ENCODE measurements around the gene PIGN. TPM values are rescaled to one million over a fixed set of nuclear protein-coding genes. Genes with fewer than 3 reads are reported as not detected.

PIGN gene
- polyA plus RNA-seq, 3 donors, result 4.1 to 14.7 (median 14.6) TPM

GRCh38 chr18:61992923-61993322 lies 193.9 kb downstream of the PIGN start:
- peaks cover 59% of the 10 kb centered on the region for H3K4me1 Mint-ChIP-seq
- H3K9me3 Mint-ChIP-seq, result peaks cover 0 to 2% (median 0%) of the 10 kb centered on the region in 7 donors
- WGBS (ENCODE audit: insufficient coverage), result 0% methylated on average over 1 of the region's 2 CpGs
- Histone ChIP-seq H3K4me2 (replicated peaks; ENCODE audit: extremely low read depth, low read length, poor library complexity, severe bottlenecking) (peak overlapping the region; percentile 66), H3K36me3 (replicated peaks in 1 of 2; ENCODE audit: control insufficient read depth in 1 of 2, insufficient read depth in 2 of 2, low read length in 2 of 2) (no peaks in the 10 kb centered on the region), H3K27me3 (ENCODE audit: control insufficient read depth in 2 of 2, insufficient read depth in 2 of 2, low read length in 2 of 2) (no peaks in the 10 kb centered on the region), H3K4me3 (replicated peaks in 1 of 3; ENCODE audit: low read depth in 2 of 3, low read length in 3 of 3) (peak overlapping the region in 1 of 3 experiments; percentile 53), H3K9me3 (replicated peaks in 1 of 2; ENCODE audit: control insufficient read depth in 1 of 2, insufficient read depth in 1 of 2, low read length in 2 of 2) (no peaks in the 10 kb centered on the region), H3K79me2 (ENCODE audit: insufficient read depth, low read length) (no peaks in the 10 kb centered on the region), H3K27ac (ENCODE audit: low read depth in 1 of 2, low read length in 2 of 2) (peak overlapping the region in 1 of 2 donors; percentile 75), H2AFZ (ENCODE audit: insufficient read depth, low read depth, low read length, poor library complexity, severe bottlenecking) (no peak overlapping the region), H3K4me1 (ENCODE audit: control insufficient read depth in 1 of 2, insufficient read depth in 2 of 2, low read length in 2 of 2) (peaks cover 51 to 74% of the 10 kb centered on the region in 2 donors), H3K9ac (ENCODE audit: insufficient read depth, low read length, poor library complexity, severe bottlenecking) (no peak overlapping the region), H4K20me1 (ENCODE audit: insufficient read depth, low read length) (no peaks in the 10 kb centered on the region)
- TF ChIP-seq, protein P1, sequence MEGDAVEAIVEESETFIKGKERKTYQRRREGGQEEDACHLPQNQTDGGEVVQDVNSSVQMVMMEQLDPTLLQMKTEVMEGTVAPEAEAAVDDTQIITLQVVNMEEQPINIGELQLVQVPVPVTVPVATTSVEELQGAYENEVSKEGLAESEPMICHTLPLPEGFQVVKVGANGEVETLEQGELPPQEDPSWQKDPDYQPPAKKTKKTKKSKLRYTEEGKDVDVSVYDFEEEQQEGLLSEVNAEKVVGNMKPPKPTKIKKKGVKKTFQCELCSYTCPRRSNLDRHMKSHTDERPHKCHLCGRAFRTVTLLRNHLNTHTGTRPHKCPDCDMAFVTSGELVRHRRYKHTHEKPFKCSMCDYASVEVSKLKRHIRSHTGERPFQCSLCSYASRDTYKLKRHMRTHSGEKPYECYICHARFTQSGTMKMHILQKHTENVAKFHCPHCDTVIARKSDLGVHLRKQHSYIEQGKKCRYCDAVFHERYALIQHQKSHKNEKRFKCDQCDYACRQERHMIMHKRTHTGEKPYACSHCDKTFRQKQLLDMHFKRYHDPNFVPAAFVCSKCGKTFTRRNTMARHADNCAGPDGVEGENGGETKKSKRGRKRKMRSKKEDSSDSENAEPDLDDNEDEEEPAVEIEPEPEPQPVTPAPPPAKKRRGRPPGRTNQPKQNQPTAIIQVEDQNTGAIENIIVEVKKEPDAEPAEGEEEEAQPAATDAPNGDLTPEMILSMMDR (IDR thresholded peaks at IDR 0.05), result no peak
- H3K27me3 Mint-ChIP-seq (ENCODE audit: low read depth in 3 of 3), result peaks cover 0 to 2% (median 0%) of the 10 kb centered on the region in 3 donors
- intact Hi-C loops (cut with micrococcal nuclease), result no loop called here
- peak; percentile 60 to 84 (median 72) for DNase-seq
- H3K27ac Mint-ChIP-seq, result peak overlapping the region; percentile 2 to 93 (median 90)
- no peaks in the 10 kb centered on the region for H3K36me3 Mint-ChIP-seq
- H3K4me3 Mint-ChIP-seq, result peak overlapping the region in 1 of 2 donors; percentile 73

GRCh38 chr18:61992285-61992684 lies 194.6 kb downstream of the PIGN start:
- WGBS (ENCODE audit: insufficient coverage), result no CpG with 5 or more reads among the region's 1 CpG
- Mint-ChIP-seq H3K9me3 (peaks cover 0 to 2% (median 0%) of the 10 kb centered on the region in 7 donors), H3K36me3 (no peaks in the 10 kb centered on the region), H3K4me1 (peaks cover 57% of the 10 kb centered on the region), H3K4me3 (peak overlapping the region in 1 of 2 donors; percentile 68), H3K27me3 (ENCODE audit: low read depth in 3 of 3) (peaks cover 0 to under 1% (median 0%) of the 10 kb centered on the region in 3 donors), H3K27ac (peak overlapping the region; percentile 51 to 93 (median 80))
- intact Hi-C loops (cut with micrococcal nuclease), result no loop called here
- Histone ChIP-seq H4K20me1 (ENCODE audit: insufficient read depth, low read length) (no peaks in the 10 kb centered on the region), H3K9me3 (replicated peaks in 1 of 2; ENCODE audit: control insufficient read depth in 1 of 2, insufficient read depth in 1 of 2, low read length in 2 of 2) (no peaks in the 10 kb centered on the region), H3K27me3 (ENCODE audit: control insufficient read depth in 2 of 2, insufficient read depth in 2 of 2, low read length in 2 of 2) (no peaks in the 10 kb centered on the region), H3K4me1 (ENCODE audit: control insufficient read depth in 1 of 2, insufficient read depth in 2 of 2, low read length in 2 of 2) (peaks cover 48 to 72% of the 10 kb centered on the region in 2 donors), H3K4me3 (replicated peaks in 1 of 3; ENCODE audit: low read depth in 2 of 3, low read length in 3 of 3) (peak overlapping the region in 1 of 3 experiments; percentile 53), H3K36me3 (replicated peaks in 1 of 2; ENCODE audit: control insufficient read depth in 1 of 2, insufficient read depth in 2 of 2, low read length in 2 of 2) (no peaks in the 10 kb centered on the region), H3K79me2 (ENCODE audit: insufficient read depth, low read length) (no peaks in the 10 kb centered on the region), H2AFZ (ENCODE audit: insufficient read depth, low read depth, low read length, poor library complexity, severe bottlenecking) (no peak overlapping the region), H3K27ac (ENCODE audit: low read depth in 1 of 2, low read length in 2 of 2) (peak overlapping the region in 1 of 2 donors; percentile 75), H3K4me2 (replicated peaks; ENCODE audit: extremely low read depth, low read length, poor library complexity, severe bottlenecking) (peak overlapping the region; percentile 66), H3K9ac (ENCODE audit: insufficient read depth, low read length, poor library complexity, severe bottlenecking) (no peak overlapping the region)
- TF ChIP-seq, protein P1 (IDR thresholded peaks at IDR 0.05), result no peak
- peak in 1 of 3 donors; percentile 8 for DNase-seq

Measured in CD14-positive monocyte (primary cell).